ENCODE measurements around the gene PRPF40A. TPM values are rescaled to one million over a fixed set of nuclear protein-coding genes. Genes with fewer than 3 reads are reported as not detected.

The PRPF40A gene
- total and polyA plus RNA-seq, 2 of the 13 experiments (the other 11 are each of a cell fraction or from before 2014, with no cell fraction given) = 146 to 207 TPM

GRCh38 chr2:152674334-152674733 lies 42.9 kb downstream of the PRPF40A start:
- TF ChIP-seq HNRNPH1 (optimal IDR thresholded peaks at IDR 0.05; ENCODE audit: low read depth, low read length) = no peak
- no peak for TF ChIP-seq MEF2D (CRISPR knock-in tag; IDR thresholded peaks at IDR 0.05)
- TF ChIP-seq CENPT (CRISPR knock-in tag; IDR thresholded peaks at IDR 0.05; ENCODE audit: low read depth) = no peak
- TF ChIP-seq RBM22 (optimal IDR thresholded peaks at IDR 0.05; ENCODE audit: low read length) = peak; percentile 26
- TF ChIP-seq ZNF337 (CRISPR knock-in tag; IDR thresholded peaks at IDR 0.05; ENCODE audit: borderline replicate concordance, low read depth) = no peak
- no peak for TF ChIP-seq KLF15 (CRISPR knock-in tag; IDR thresholded peaks at IDR 0.05; ENCODE audit: borderline replicate concordance)
- no peak for TF ChIP-seq SNAPC2 (CRISPR knock-in tag; IDR thresholded peaks at IDR 0.05)
- ChIA-PET POLR2A (no interaction called here), CTCF (ENCODE audit: low intra/inter-chr PET ratio, low total read pairs) (no interaction called here)
- Histone ChIP-seq H3K79me2 (ENCODE audit: insufficient read depth, low read length) (no peaks in the 10 kb centered on the region), H3K27ac (ENCODE audit: extremely low read length, insufficient read depth, low read length) (no peak overlapping the region), H3K4me2 (ENCODE audit: low read depth, low read length) (no peak overlapping the region), H4K20me1 (ENCODE audit: insufficient read depth, low read length) (no peaks in the 10 kb centered on the region), H3K4me1 (ENCODE audit: insufficient read depth, low read length) (no peaks in the 10 kb centered on the region), H3K4me3 (replicated peaks in 1 of 3; ENCODE audit: insufficient read depth in 1 of 3, low read depth in 2 of 3, low read length in 3 of 3) (no peak overlapping the region), H3K9me3 (ENCODE audit: low read length) (no peaks in the 10 kb centered on the region), H3K36me3 (replicated peaks in 1 of 2; ENCODE audit: control insufficient read depth in 1 of 2, insufficient read depth in 2 of 2, low read length in 2 of 2) (peaks cover 19 to 93% of the 10 kb centered on the region in 2 experiments), H3K9ac (ENCODE audit: insufficient read depth, low read depth, low read length) (no peak overlapping the region), H2AFZ (ENCODE audit: low read length) (no peak overlapping the region), H3K27me3 (ENCODE audit: control insufficient read depth in 1 of 2, insufficient read depth in 2 of 2, low read length in 2 of 2) (no peaks in the 10 kb centered on the region)
- intact Hi-C loops (cut with micrococcal nuclease; ENCODE audit: unreplicated experiment) = no loop called here
- no peak for ATAC-seq
- FAIRE-seq = no peak
- 98% methylated on average over 4 of the region's 4 CpGs for WGBS (ENCODE audit: low lambda C conversion rate)
- no TSS peak for BruUV-seq (replicated peaks)
- in situ Hi-C loops (cut with HindIII; ENCODE audit: extremely low pct_ligation_motif_present, low pct_unique_long_range_greater_than_20kb) = loop anchor here (25.0 kb wide), 1 partner anchor 1212 kb away; no protein-coding TSS in a partner anchor
- DNase-seq (ENCODE audit: low spot score) = no peak

GRCh38 chr2:152664725-152665124 lies 52.5 kb downstream of the PRPF40A start:
- WGBS (ENCODE audit: low lambda C conversion rate) = 97% methylated on average over 7 of the region's 7 CpGs
- no peak for DNase-seq (ENCODE audit: low spot score)
- Histone ChIP-seq H3K4me1 (ENCODE audit: insufficient read depth, low read length) (peaks cover 12% of the 10 kb centered on the region; the same call in 1 of the 2 replicates), H3K27ac (ENCODE audit: extremely low read length, insufficient read depth, low read length) (no peak overlapping the region), H3K79me2 (ENCODE audit: insufficient read depth, low read length) (no peaks in the 10 kb centered on the region), H3K36me3 (replicated peaks in 1 of 2; ENCODE audit: control insufficient read depth in 1 of 2, insufficient read depth in 2 of 2, low read length in 2 of 2) (peaks cover 13 to 91% of the 10 kb centered on the region in 2 experiments), H2AFZ (ENCODE audit: low read length) (no peak overlapping the region), H3K9me3 (ENCODE audit: low read length) (no peaks in the 10 kb centered on the region), H3K9ac (ENCODE audit: insufficient read depth, low read depth, low read length) (no peak overlapping the region), H3K4me3 (replicated peaks in 1 of 3; ENCODE audit: insufficient read depth in 1 of 3, low read depth in 2 of 3, low read length in 3 of 3) (no peak overlapping the region), H3K27me3 (ENCODE audit: control insufficient read depth in 1 of 2, insufficient read depth in 2 of 2, low read length in 2 of 2) (no peaks in the 10 kb centered on the region), H4K20me1 (ENCODE audit: insufficient read depth, low read length) (no peaks in the 10 kb centered on the region), H3K4me2 (ENCODE audit: low read depth, low read length) (no peak overlapping the region)
- POLR2A ChIA-PET = no interaction called here
- FAIRE-seq = no peak
- in situ Hi-C loops (cut with HindIII; ENCODE audit: extremely low pct_ligation_motif_present, low pct_unique_long_range_greater_than_20kb) (loop anchor here (25.0 kb wide), 1 partner anchor 1202 kb away; no protein-coding TSS in a partner anchor), intact Hi-C loops (cut with micrococcal nuclease; ENCODE audit: unreplicated experiment) (no loop called here)
- TF ChIP-seq RBM22 (optimal IDR thresholded peaks at IDR 0.05; ENCODE audit: low read length) = peak; percentile 91
- TF ChIP-seq POLR2AphosphoS5 (IDR thresholded peaks at IDR 0.05; ENCODE audit: low read depth, low read length) = 0 out of 2 replicates have a peak, but pooled peaks have one; percentile 29
- no peak for TF ChIP-seq ZNF143 (CRISPR knock-in tag; IDR thresholded peaks at IDR 0.05)
- no peak for TF ChIP-seq ZBTB39 (CRISPR knock-in tag; IDR thresholded peaks at IDR 0.05)
- no peak for TF ChIP-seq HNF4G (IDR thresholded peaks at IDR 0.05; ENCODE audit: borderline replicate concordance, low read depth, low read length)
- no peak for TF ChIP-seq HNF4G (CRISPR knock-in tag; IDR thresholded peaks at IDR 0.05; ENCODE audit: borderline replicate concordance, low read depth)
- CTCF ChIA-PET (ENCODE audit: low intra/inter-chr PET ratio, low total read pairs) = no interaction called here
- no TSS peak for BruUV-seq (replicated peaks)
- no peak; the same call in 2 of the 3 replicates for ATAC-seq

Measured in HepG2 (cell line).